IPS-NIHi7 (cell line): ENCODE measurements around the gene PLA2G10.
"Not testable (repeated sequence)": the region's sequence is repeated elsewhere in the genome, so short reads cannot be mapped to it uniquely, and the experiment has no call there.

Experiments used
- DNase-seq: peaks from one replicate; pipeline ENCODE4 v3.0.0; 2012; ENCODE audit warnings: mixed read lengths; ENCODE audit errors: extremely low spot score

Gene PLA2G10

GRCh38 chr16:14694129-14694528 lies at the start of gene PLA2G10:
TSS of gene PLA2G10 (minus strand) at chr16:14694308. CDS start at chr16:14694229, 79 bp downstream.
- DNase-seq = not testable (repeated sequence)

GRCh38 chr16:14742273-14743128 lies 48.4 kb upstream of the PLA2G10 start, which contains the start of gene NPIPA2:
TSS of gene NPIPA2 (plus strand) at chr16:14742533. CDS start at chr16:14748066, 5,533 bp downstream.
- DNase-seq = not testable (repeated sequence)

- not testable (repeated sequence) for DNase-seq
These were observed 47.7 kb upstream of the PLA2G10 start for GRCh38 chr16:14741794-14742193.

GRCh38 chr16:14740832-14741385 lies 46.8 kb upstream of the PLA2G10 start:
- DNase-seq = not testable (repeated sequence)

GRCh38 chr16:14733233-14733632 lies 39.1 kb upstream of the PLA2G10 start:
- DNase-seq = not testable (repeated sequence)

GRCh38 chr16:14703156-14704011 lies 9.3 kb upstream of the PLA2G10 start, which contains the start of gene NPIPA3:
TSS of gene NPIPA3 (plus strand) at chr16:14703411. CDS start at chr16:14708944, 5,533 bp downstream.
- DNase-seq = not testable (repeated sequence)

GRCh38 chr16:14702672-14703071 lies 8.6 kb upstream of the PLA2G10 start:
- not testable (repeated sequence) for DNase-seq

GRCh38 chr16:14701859-14702258 lies 7.8 kb upstream of the PLA2G10 start:
- not testable (repeated sequence) for DNase-seq

- DNase-seq = not testable (repeated sequence)
These were observed 8.0 kb downstream of the PLA2G10 start for GRCh38 chr16:14685870-14686793.

GRCh38 chr16:14682121-14682520 lies 12.0 kb downstream of the PLA2G10 start:
- no peak for DNase-seq

GRCh38 chr16:14681115-14681514 lies 13.0 kb downstream of the PLA2G10 start:
- DNase-seq = no peak

- DNase-seq = not testable (repeated sequence)
These were observed 13.7 kb downstream of the PLA2G10 start for GRCh38 chr16:14680396-14680795.

GRCh38 chr16:14678748-14679497 lies 15.2 kb downstream of the PLA2G10 start:
- no peak for DNase-seq

- no peak for DNase-seq
These were observed 16.5 kb downstream of the PLA2G10 start for GRCh38 chr16:14677627-14678026.

- no peak for DNase-seq
These were observed 17.5 kb downstream of the PLA2G10 start for GRCh38 chr16:14676633-14677032.

- DNase-seq = no peak
These were observed 21.6 kb downstream of the PLA2G10 start for GRCh38 chr16:14672403-14672971.

- DNase-seq = no peak
These were observed 24.3 kb downstream of the PLA2G10 start for GRCh38 chr16:14669776-14670175.

GRCh38 chr16:14668556-14669223 lies 25.4 kb downstream of the PLA2G10 start:
- DNase-seq = no peak
